ENCODE data around the gene PLA2G2C.

PLA2G2C gene

GRCh38 chr1:20183035-20183434 is 3.3 kb downstream of the PLA2G2C start:
- no peak for DNase-seq

GRCh38 chr1:20182415-20182814 is 3.9 kb downstream of the PLA2G2C start:
- no peak for DNase-seq

GRCh38 chr1:20180844-20181207 is 5.5 kb downstream of the PLA2G2C start:
- DNase-seq = peak; percentile 39

- DNase-seq = no peak
Measured at GRCh38 chr1:20180129-20180843, 6.0 kb downstream of the PLA2G2C start.

GRCh38 chr1:20179371-20180128 is 6.8 kb downstream of the PLA2G2C start:
- no peak for DNase-seq

GRCh38 chr1:20178634-20179370 is 7.5 kb downstream of the PLA2G2C start:
- DNase-seq = no peak

- DNase-seq = no peak
Measured at GRCh38 chr1:20174937-20175666, 11.2 kb downstream of the PLA2G2C start.

- no peak for DNase-seq
Measured at GRCh38 chr1:20172033-20172590, 14.2 kb downstream of the PLA2G2C start.

- no peak for DNase-seq
Measured at GRCh38 chr1:20169932-20170331, 16.4 kb downstream of the PLA2G2C start.

- no peak for DNase-seq
Measured at GRCh38 chr1:20168564-20169491, 17.5 kb downstream of the PLA2G2C start.

GRCh38 chr1:20167126-20167525 is 19.2 kb downstream of the PLA2G2C start:
- DNase-seq = no peak

GRCh38 chr1:20166051-20166450 is 20.3 kb downstream of the PLA2G2C start:
- DNase-seq = no peak

GRCh38 chr1:20165522-20165951 is 20.8 kb downstream of the PLA2G2C start:
- peak; percentile 76 for DNase-seq

GRCh38 chr1:20164694-20165202 is 21.6 kb downstream of the PLA2G2C start:
- DNase-seq = no peak

GRCh38 chr1:20160034-20160433 is 26.3 kb downstream of the PLA2G2C start:
- no peak for DNase-seq

GRCh38 chr1:20158358-20159070 is 27.8 kb downstream of the PLA2G2C start:
- no peak for DNase-seq

GRCh38 chr1:20154301-20154831 is 32.0 kb downstream of the PLA2G2C start:
- no peak for DNase-seq

GRCh38 chr1:20153000-20153418 is 33.3 kb downstream of the PLA2G2C start:
- DNase-seq = no peak

- no peak for DNase-seq
Measured at GRCh38 chr1:20152599-20152930, 33.8 kb downstream of the PLA2G2C start.

- DNase-seq = peak; percentile 87
Measured at GRCh38 chr1:20151906-20152598, 34.3 kb downstream of the PLA2G2C start.
